ENCODE measurements around the gene TFR2.

TFR2 gene

GRCh38 chr7:100639995-100640516 lies 1.3 kb downstream of the TFR2 start:
- no peaks in the 10 kb centered on the region for H3K27me3 ChIP-seq (ENCODE audit: control insufficient read depth, insufficient read depth, low read length)
- H3K4me1 ChIP-seq (ENCODE audit: control insufficient read depth, insufficient read depth, low read length): peaks cover 2% of the 10 kb centered on the region
- no peak overlapping the region for H3K9ac ChIP-seq (ENCODE audit: low read depth, low read length)
- H3K4me3 ChIP-seq (ENCODE audit: low read depth, low read length): no peak overlapping the region
- H3K36me3 ChIP-seq (ENCODE audit: control insufficient read depth, insufficient read depth, low read length): peaks cover 2% of the 10 kb centered on the region
- no peaks in the 10 kb centered on the region for H3K9me3 ChIP-seq (ENCODE audit: control insufficient read depth, insufficient read depth, low read length)

GRCh38 chr7:100632951-100633717 lies 8.2 kb downstream of the TFR2 start:
- Histone ChIP-seq H3K4me3 (ENCODE audit: low read depth, low read length) (peak overlapping the region; percentile 70), H3K4me1 (ENCODE audit: control insufficient read depth, insufficient read depth, low read length) (no peaks in the 10 kb centered on the region), H3K9me3 (ENCODE audit: control insufficient read depth, insufficient read depth, low read length) (no peaks in the 10 kb centered on the region), H3K27me3 (ENCODE audit: control insufficient read depth, insufficient read depth, low read length) (peaks cover 9% of the 10 kb centered on the region), H3K9ac (ENCODE audit: low read depth, low read length) (peak overlapping the region; percentile 73), H3K36me3 (ENCODE audit: control insufficient read depth, insufficient read depth, low read length) (no peaks in the 10 kb centered on the region)

- no peak overlapping the region for H3K9ac ChIP-seq (ENCODE audit: low read depth, low read length)
- H3K36me3 ChIP-seq (ENCODE audit: control insufficient read depth, insufficient read depth, low read length): no peaks in the 10 kb centered on the region
- H3K4me3 ChIP-seq (ENCODE audit: low read depth, low read length): no peak overlapping the region
- H3K4me1 ChIP-seq (ENCODE audit: control insufficient read depth, insufficient read depth, low read length): peaks cover 5% of the 10 kb centered on the region
- H3K9me3 ChIP-seq (ENCODE audit: control insufficient read depth, insufficient read depth, low read length): no peaks in the 10 kb centered on the region
- peaks cover 21% of the 10 kb centered on the region for H3K27me3 ChIP-seq (ENCODE audit: control insufficient read depth, insufficient read depth, low read length)
Observed at GRCh38 chr7:100630066-100630465, 11.3 kb downstream of the TFR2 start.

DNA sequence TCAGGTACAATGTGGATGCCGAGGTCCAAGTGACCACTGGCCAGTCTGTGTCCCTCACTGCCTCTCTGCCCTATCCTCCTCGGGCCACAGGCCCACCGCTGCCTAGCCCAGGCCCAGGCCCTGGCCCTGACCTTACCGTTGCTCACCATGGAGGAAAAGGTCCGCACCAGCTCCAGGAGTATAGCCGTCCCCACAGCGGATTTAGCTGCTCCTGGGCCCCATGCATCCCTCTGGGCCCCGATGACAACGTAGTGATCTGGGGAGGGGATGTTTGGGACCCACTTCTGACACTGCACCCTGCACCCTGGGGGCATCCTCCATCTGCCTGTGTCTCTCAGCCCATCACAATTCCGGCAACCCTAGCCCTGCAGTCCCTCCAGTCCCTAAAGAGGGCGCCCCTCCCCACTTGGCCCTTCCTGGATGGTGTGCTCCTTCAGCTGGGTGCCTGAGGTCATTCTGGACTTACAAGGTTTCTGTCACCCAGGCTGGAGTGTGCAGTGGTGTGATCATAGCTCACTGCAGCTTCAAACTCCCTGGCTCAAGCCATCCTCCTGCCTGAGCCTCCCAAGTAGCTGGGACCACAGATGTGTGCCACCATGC lies 12.1 kb downstream of the TFR2 start:
- H3K27me3 ChIP-seq (ENCODE audit: control insufficient read depth, insufficient read depth, low read length): peaks cover 21% of the 10 kb centered on the region
- no peaks in the 10 kb centered on the region for H3K36me3 ChIP-seq (ENCODE audit: control insufficient read depth, insufficient read depth, low read length)
- no peak overlapping the region for H3K4me3 ChIP-seq (ENCODE audit: low read depth, low read length)
- no peak overlapping the region for H3K9ac ChIP-seq (ENCODE audit: low read depth, low read length)
- H3K9me3 ChIP-seq (ENCODE audit: control insufficient read depth, insufficient read depth, low read length): no peaks in the 10 kb centered on the region
- H3K4me1 ChIP-seq (ENCODE audit: control insufficient read depth, insufficient read depth, low read length): peaks cover 5% of the 10 kb centered on the region

- Histone ChIP-seq H3K36me3 (ENCODE audit: control insufficient read depth, insufficient read depth, low read length) (no peaks in the 10 kb centered on the region), H3K9me3 (ENCODE audit: control insufficient read depth, insufficient read depth, low read length) (no peaks in the 10 kb centered on the region), H3K4me3 (ENCODE audit: low read depth, low read length) (peak overlapping the region; percentile 52), H3K27me3 (ENCODE audit: control insufficient read depth, insufficient read depth, low read length) (peaks cover 17% of the 10 kb centered on the region), H3K9ac (ENCODE audit: low read depth, low read length) (no peak overlapping the region), H3K4me1 (ENCODE audit: control insufficient read depth, insufficient read depth, low read length) (peaks cover 5% of the 10 kb centered on the region)
Observed at GRCh38 chr7:100627238-100627549, 14.2 kb downstream of the TFR2 start.

DNA sequence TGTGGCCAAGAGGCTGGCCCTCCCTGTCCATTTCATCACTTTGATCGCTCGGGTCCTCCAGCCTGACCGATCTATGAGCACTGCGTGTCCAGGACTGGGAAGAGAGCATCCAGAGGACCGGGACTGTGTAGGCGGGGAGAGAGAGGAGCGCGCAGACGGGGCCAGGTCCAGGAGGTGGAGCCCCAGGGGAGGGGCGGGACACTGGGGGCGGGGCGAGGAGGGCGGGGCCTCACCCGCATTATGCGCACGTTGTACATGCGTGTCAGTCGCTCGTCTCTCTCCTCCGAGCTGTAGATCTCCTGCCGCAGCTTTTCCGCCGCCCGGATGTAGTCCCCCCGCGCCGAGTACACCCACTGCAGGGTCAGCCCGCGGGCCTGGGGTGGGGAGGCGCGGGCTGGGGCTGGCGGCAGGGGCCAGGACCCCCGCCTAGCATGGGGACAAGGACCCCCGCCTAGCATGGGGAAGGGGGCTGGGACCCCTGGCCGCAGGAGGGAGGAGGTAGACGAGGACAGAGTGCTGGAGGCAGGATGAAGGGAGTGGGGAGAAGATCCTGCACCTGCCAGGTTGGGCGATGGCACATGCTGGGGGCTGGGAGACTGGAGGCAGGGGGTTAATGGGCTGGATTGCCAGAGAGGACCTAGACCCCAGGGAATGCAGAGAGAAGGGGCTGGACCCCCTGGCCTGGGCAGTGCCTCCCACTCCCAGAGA lies 14.7 kb downstream of the TFR2 start:
- Histone ChIP-seq H3K4me1 (ENCODE audit: control insufficient read depth, insufficient read depth, low read length) (peaks cover 5% of the 10 kb centered on the region), H3K36me3 (ENCODE audit: control insufficient read depth, insufficient read depth, low read length) (no peaks in the 10 kb centered on the region), H3K4me3 (ENCODE audit: low read depth, low read length) (peak overlapping the region; percentile 52), H3K27me3 (ENCODE audit: control insufficient read depth, insufficient read depth, low read length) (peaks cover 12% of the 10 kb centered on the region), H3K9me3 (ENCODE audit: control insufficient read depth, insufficient read depth, low read length) (no peaks in the 10 kb centered on the region), H3K9ac (ENCODE audit: low read depth, low read length) (no peak overlapping the region)

DNA sequence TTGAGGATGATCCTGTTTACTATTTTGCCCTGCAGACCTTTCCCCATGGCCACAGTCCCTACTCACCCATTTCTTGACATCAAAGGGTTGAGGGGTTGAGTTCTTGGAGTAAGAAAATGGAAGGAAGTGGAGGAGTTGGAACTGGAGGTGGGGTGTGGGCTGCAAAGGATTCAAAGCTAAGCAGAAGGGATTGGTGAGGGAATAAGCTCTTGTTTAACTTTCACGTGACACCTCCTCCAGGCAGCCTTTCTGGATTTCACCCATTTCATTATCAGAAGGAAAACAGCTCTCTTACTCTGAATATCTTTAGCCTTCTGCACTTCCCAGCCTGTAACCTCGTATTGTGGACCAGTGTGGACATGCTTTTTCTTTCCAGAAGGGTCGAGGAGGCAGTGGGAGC lies 15.3 kb downstream of the TFR2 start:
- peak overlapping the region; percentile 52 for H3K4me3 ChIP-seq (ENCODE audit: low read depth, low read length)
- H3K9me3 ChIP-seq (ENCODE audit: control insufficient read depth, insufficient read depth, low read length): no peaks in the 10 kb centered on the region
- H3K9ac ChIP-seq (ENCODE audit: low read depth, low read length): no peak overlapping the region
- H3K36me3 ChIP-seq (ENCODE audit: control insufficient read depth, insufficient read depth, low read length): no peaks in the 10 kb centered on the region
- peaks cover 11% of the 10 kb centered on the region for H3K27me3 ChIP-seq (ENCODE audit: control insufficient read depth, insufficient read depth, low read length)
- peaks cover 5% of the 10 kb centered on the region for H3K4me1 ChIP-seq (ENCODE audit: control insufficient read depth, insufficient read depth, low read length)

DNA sequence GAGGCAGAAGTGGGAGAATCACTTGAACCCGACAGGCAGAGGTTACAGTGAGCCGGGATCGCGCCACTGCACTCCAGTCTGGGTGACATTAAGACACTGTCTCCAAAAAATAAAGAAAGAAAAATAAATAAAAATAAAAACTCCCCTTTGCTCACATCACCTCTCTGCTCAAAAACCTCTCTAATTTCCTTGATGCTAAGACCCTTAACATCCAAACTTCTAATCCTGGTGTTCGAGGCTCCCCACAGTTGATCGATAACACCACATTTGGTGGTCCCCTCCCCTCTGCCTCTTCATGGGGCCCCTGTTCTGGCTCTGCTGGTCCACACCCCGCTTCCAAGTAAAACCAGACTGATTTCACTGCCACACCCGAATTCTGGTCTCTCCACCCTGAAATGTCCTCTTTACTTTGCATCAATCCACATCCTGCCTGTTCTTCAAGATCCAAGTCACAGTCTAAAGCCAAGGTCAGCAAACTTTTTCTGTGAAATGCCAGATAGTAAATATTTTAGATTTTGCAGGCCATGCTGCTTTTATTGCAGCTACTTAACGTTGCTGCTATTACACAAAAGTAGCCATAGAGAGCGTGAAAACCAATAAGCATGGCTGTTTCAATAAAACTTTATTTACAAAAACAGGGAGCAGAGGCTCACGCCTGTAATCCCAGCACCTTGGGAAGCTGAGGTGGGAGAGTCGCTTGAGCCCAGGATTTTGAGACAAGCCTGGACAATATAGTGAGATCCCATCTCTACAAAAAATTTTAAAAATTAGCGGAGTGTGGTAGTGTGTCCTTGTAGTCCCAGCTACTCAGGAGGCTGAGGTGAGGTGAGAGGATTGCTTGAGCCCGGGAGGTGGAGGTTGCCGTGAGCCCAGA lies 17.2 kb downstream of the TFR2 start:
- H3K36me3 ChIP-seq (ENCODE audit: control insufficient read depth, insufficient read depth, low read length): no peaks in the 10 kb centered on the region
- H3K4me3 ChIP-seq (ENCODE audit: low read depth, low read length): no peak overlapping the region
- no peak overlapping the region for H3K9ac ChIP-seq (ENCODE audit: low read depth, low read length)
- no peaks in the 10 kb centered on the region for H3K9me3 ChIP-seq (ENCODE audit: control insufficient read depth, insufficient read depth, low read length)
- peaks cover 11% of the 10 kb centered on the region for H3K27me3 ChIP-seq (ENCODE audit: control insufficient read depth, insufficient read depth, low read length)
- peaks cover 5% of the 10 kb centered on the region for H3K4me1 ChIP-seq (ENCODE audit: control insufficient read depth, insufficient read depth, low read length)

- Histone ChIP-seq H3K36me3 (ENCODE audit: control insufficient read depth, insufficient read depth, low read length) (no peaks in the 10 kb centered on the region), H3K9ac (ENCODE audit: low read depth, low read length) (no peak overlapping the region), H3K27me3 (ENCODE audit: control insufficient read depth, insufficient read depth, low read length) (peaks cover 7% of the 10 kb centered on the region), H3K4me1 (ENCODE audit: control insufficient read depth, insufficient read depth, low read length) (peaks cover 5% of the 10 kb centered on the region), H3K4me3 (ENCODE audit: low read depth, low read length) (no peak overlapping the region), H3K9me3 (ENCODE audit: control insufficient read depth, insufficient read depth, low read length) (no peaks in the 10 kb centered on the region)
Observed at GRCh38 chr7:100621554-100621953, 19.8 kb downstream of the TFR2 start.

DNA sequence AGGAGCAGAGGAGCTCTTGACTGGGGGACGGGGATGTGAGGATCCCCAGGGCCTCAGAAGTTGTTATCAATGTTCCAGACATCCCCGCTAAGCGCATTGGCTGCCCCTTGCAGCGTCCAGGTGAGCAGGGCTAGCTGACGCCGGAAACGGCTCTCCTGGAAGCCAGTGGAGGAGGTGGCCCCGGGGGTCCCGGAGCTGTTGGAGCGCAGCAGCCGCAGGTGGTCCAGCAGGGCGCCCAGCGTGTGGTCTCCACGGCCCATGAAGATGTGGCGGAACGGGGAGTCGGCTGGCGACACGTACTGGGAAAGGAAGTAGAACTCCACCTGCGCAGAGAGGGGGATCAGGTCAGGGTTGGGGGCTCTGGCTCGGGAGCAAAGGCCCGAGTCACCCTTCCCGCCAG lies 20.5 kb downstream of the TFR2 start:
- no peaks in the 10 kb centered on the region for H3K36me3 ChIP-seq (ENCODE audit: control insufficient read depth, insufficient read depth, low read length)
- H3K4me1 ChIP-seq (ENCODE audit: control insufficient read depth, insufficient read depth, low read length): peaks cover under 1% of the 10 kb centered on the region
- no peaks in the 10 kb centered on the region for H3K9me3 ChIP-seq (ENCODE audit: control insufficient read depth, insufficient read depth, low read length)
- no peak overlapping the region for H3K9ac ChIP-seq (ENCODE audit: low read depth, low read length)
- H3K27me3 ChIP-seq (ENCODE audit: control insufficient read depth, insufficient read depth, low read length): peaks cover 3% of the 10 kb centered on the region
- H3K4me3 ChIP-seq (ENCODE audit: low read depth, low read length): no peak overlapping the region

DNA sequence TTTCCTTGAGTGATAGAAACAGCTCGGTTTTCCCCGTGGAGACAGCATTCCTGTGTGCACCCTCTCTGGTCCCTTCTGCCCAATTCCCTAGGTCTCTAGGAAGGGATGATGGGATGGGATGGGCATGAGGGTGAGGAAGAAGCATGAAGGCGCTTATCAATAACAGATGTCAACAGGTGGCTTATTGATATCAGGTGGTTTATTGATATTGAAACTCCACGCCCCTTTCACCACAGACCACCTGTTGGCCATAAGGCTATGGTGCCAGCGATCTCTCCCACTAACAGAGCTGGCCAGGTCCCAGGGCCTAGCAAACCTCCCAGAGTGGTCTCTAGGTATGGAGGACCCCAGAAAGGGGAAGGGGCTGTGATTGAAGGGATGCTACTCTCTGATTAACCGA lies 21.1 kb downstream of the TFR2 start:
- Histone ChIP-seq H3K36me3 (ENCODE audit: control insufficient read depth, insufficient read depth, low read length) (no peaks in the 10 kb centered on the region), H3K9ac (ENCODE audit: low read depth, low read length) (no peak overlapping the region), H3K4me3 (ENCODE audit: low read depth, low read length) (no peak overlapping the region), H3K9me3 (ENCODE audit: control insufficient read depth, insufficient read depth, low read length) (no peaks in the 10 kb centered on the region), H3K27me3 (ENCODE audit: control insufficient read depth, insufficient read depth, low read length) (no peaks in the 10 kb centered on the region), H3K4me1 (ENCODE audit: control insufficient read depth, insufficient read depth, low read length) (no peaks in the 10 kb centered on the region)
